ENCODE results near the gene CALCOCO1.

DNA sequence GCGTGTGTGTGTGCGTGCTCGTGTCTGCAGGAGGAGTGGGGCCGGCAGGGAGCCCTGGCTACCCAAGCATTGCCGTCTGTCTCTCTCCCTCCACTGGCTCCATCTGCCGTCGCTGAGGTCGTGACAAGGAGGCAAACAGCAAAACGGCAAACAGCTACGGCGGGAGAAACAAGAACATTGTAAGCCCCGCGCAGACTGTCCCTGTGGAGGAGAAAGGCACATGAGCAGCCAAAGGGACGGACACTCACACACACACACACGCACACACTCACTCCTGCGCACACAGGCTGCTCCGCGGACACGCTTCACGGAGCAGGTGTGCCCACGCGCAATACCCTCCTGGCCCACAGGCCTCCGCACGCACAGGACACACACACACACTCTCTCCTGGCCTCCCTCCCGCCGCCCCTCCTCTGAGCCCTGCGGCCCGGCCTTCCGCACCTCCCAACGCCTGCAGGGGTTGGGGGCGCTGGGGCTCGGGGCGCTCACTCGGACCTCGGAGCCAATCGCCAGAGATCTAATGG lies 23.6 kb upstream of the CALCOCO1 start:
- TF ChIP-seq EZH2 (IDR thresholded peaks at IDR 0.05; ENCODE audit: insufficient read depth, poor library complexity, severe bottlenecking) (peak; percentile 88), EZH2phosphoT487 (IDR thresholded peaks at IDR 0.05; ENCODE audit: insufficient read depth, low read depth) (peak; percentile 17; the same call in 1 of the 2 replicates)
